IMR-90 (cell line): ENCODE measurements around the gene TMPRSS15. TPM values are rescaled to one million over a fixed set of nuclear protein-coding genes. Genes with fewer than 3 reads are reported as not detected.

Experiments used
- ATAC-seq: fragments of 200-7000 bp; cut with Tn5 transposase; 2 replicates; pipeline ENCODE4 v1.9.1; 2020; ENCODE audit warnings: low read depth, mild to moderate bottlenecking, moderate library complexity
- BruUV-seq: library from RNA; stranded (reverse); fragments of 400-500 nt; replicated peaks from 2 replicates; lab custom pipeline; 2021; lab: Mats Ljungman, UMichigan
- CTCF ChIA-PET: fragments of 300-600 bp; formaldehyde crosslinking; extraction: SDS; loops from one replicate; lab custom pipeline; 2021; ENCODE audit warnings: antibody characterized with exemption; lab: Yijun Ruan, JAX
- POLR2A ChIA-PET: fragments of 300-600 bp; sonication (Branson Sonifier 250); formaldehyde crosslinking; loops from one replicate; lab custom pipeline; 2022; ENCODE audit warnings: antibody characterized with exemption; ENCODE audit not compliant: unreplicated experiment; lab: Charles Lee
- DNase-seq: peaks from one replicate; pipeline ENCODE4 v3.0.0; 2013
- H2AFZ ChIP-seq: replicated peaks from 2 replicates; pipeline ENCODE3; 2013; ENCODE audit warnings: low read length, mild to moderate bottlenecking; ENCODE audit not compliant: poor library complexity
- H2AK5ac ChIP-seq: 2 replicates; pipeline ENCODE4 v1.6.1; 2013; ENCODE audit warnings: low read depth, low read length, inconsistent platforms
- H2AK9ac ChIP-seq: replicated peaks from 2 replicates; pipeline ENCODE3; 2013; ENCODE audit warnings: mild to moderate bottlenecking, low read depth, low read length, moderate library complexity; ENCODE audit not compliant: poor library complexity
- H2BK120ac ChIP-seq: 2 replicates; pipeline ENCODE4 v1.6.1; 2013; ENCODE audit warnings: low read depth, low read length, inconsistent platforms
- H2BK15ac ChIP-seq: 3 replicates; pipeline ENCODE4 v1.6.1; 2013; ENCODE audit warnings: low read depth, low read length, inconsistent platforms
- H2BK20ac ChIP-seq: 2 replicates; pipeline ENCODE4 v1.6.1; 2013; ENCODE audit warnings: low read depth, mild to moderate bottlenecking, inconsistent platforms, low read length, moderate library complexity
- H2BK5ac ChIP-seq: 2 replicates; pipeline ENCODE4 v1.6.1; 2013; ENCODE audit warnings: mild to moderate bottlenecking, low read depth, low read length, inconsistent platforms; ENCODE audit not compliant: poor library complexity, severe bottlenecking
- H3K14ac ChIP-seq: replicated peaks from 2 replicates; pipeline ENCODE4 v1.6.1; 2013; ENCODE audit warnings: low read depth, low read length, inconsistent platforms
- H3K18ac ChIP-seq: 2 replicates; pipeline ENCODE4 v1.6.1; 2013; ENCODE audit warnings: low read depth, low read length, control low read depth
- H3K23ac ChIP-seq: 2 replicates; pipeline ENCODE4 v1.6.1; 2013; ENCODE audit warnings: low read depth, low read length, inconsistent platforms
- H3K27ac ChIP-seq: 2 replicates; pipeline ENCODE4 v1.5.1; 2013; ENCODE audit warnings: mild to moderate bottlenecking, control low read depth, low read length; ENCODE audit not compliant: insufficient read depth
- H3K27me3 ChIP-seq: 2 replicates; pipeline ENCODE4 v1.6.1; 2013; ENCODE audit warnings: low read length; ENCODE audit not compliant: control insufficient read depth, insufficient read depth
- H3K36me3 ChIP-seq: 2 replicates; pipeline ENCODE4 v1.6.1; 2013; ENCODE audit warnings: low read length, mixed read lengths; ENCODE audit not compliant: control insufficient read depth, insufficient read depth
- H3K4ac ChIP-seq: 2 replicates; pipeline ENCODE4 v1.6.1; 2013; ENCODE audit warnings: low read depth, low read length, inconsistent platforms
- H3K4me1 ChIP-seq: 2 replicates; pipeline ENCODE4 v1.6.1; 2013; ENCODE audit warnings: low read length, mixed read lengths; ENCODE audit not compliant: control insufficient read depth, insufficient read depth
- H3K4me2 ChIP-seq: 2 replicates; pipeline ENCODE4 v1.6.1; 2013; ENCODE audit warnings: low read depth, mild to moderate bottlenecking, control low read depth, low read length, moderate library complexity
- H3K4me3 ChIP-seq: 2 replicates; pipeline ENCODE4 v1.5.1; 2013; ENCODE audit warnings: low read depth, mild to moderate bottlenecking, control low read depth, low read length, moderate library complexity; ENCODE audit not compliant: insufficient read depth
- H3K56ac ChIP-seq: 2 replicates; pipeline ENCODE4 v1.6.1; 2013; ENCODE audit warnings: low read length, inconsistent platforms; ENCODE audit not compliant: insufficient read depth; ENCODE audit errors: extremely low read depth
- H3K79me1 ChIP-seq, 2 experiments: 2 replicates each; pipeline ENCODE4 v1.6.1; 2013; ENCODE audit warnings: low read length in 2 of 2, inconsistent platforms in 1 of 2, low read depth in 1 of 2
- H3K9ac ChIP-seq: 2 replicates; pipeline ENCODE4 v1.6.1; 2013; ENCODE audit warnings: low read depth, low read length, control low read depth
- H3K9me1 ChIP-seq: 2 replicates; pipeline ENCODE4 v1.6.1; 2013; ENCODE audit warnings: low read length, inconsistent platforms; ENCODE audit not compliant: insufficient read depth
- H3K9me3 ChIP-seq: 2 replicates; pipeline ENCODE4 v1.6.1; 2013; ENCODE audit warnings: low read length; ENCODE audit not compliant: control insufficient read depth, insufficient read depth
- H4K20me1 ChIP-seq: 2 replicates; pipeline ENCODE4 v1.6.1; 2013; ENCODE audit warnings: low read length, inconsistent platforms; ENCODE audit not compliant: insufficient read depth
- H4K5ac ChIP-seq: 2 replicates; pipeline ENCODE4 v1.6.1; 2013; ENCODE audit warnings: mild to moderate bottlenecking, low read depth, low read length, control low read depth
- H4K8ac ChIP-seq, 2 experiments: 2 replicates each; pipeline ENCODE4 v1.6.1; 2013; ENCODE audit warnings: low read depth in 2 of 2, low read length in 2 of 2, control low read depth in 1 of 2, inconsistent platforms in 1 of 2
- H4K91ac ChIP-seq: 2 replicates; pipeline ENCODE4 v1.6.1; 2013; ENCODE audit warnings: low read depth, low read length, inconsistent platforms; ENCODE audit not compliant: insufficient read depth
- CTCF ChIP-seq: conservative IDR thresholded peaks from 2 replicates; pipeline ENCODE4 v1.5.1; 2012; ENCODE audit warnings: mild to moderate bottlenecking, low read depth, low read length, improper control_type of control experiment
- ELK1 ChIP-seq: fragments of 150-350 bp; IDR thresholded peaks from 2 replicates; pipeline ENCODE4 v1.6.1; 2016; ENCODE audit warnings: low read depth, mild to moderate bottlenecking, low read length, moderate library complexity, borderline replicate concordance
- RAD21 ChIP-seq: IDR thresholded peaks from 2 replicates; pipeline ENCODE4 v1.6.1; 2012; ENCODE audit warnings: low read length, improper control_type of control experiment
- RFX5 ChIP-seq: IDR thresholded peaks from 2 replicates; pipeline ENCODE4 v1.8.0; 2012; ENCODE audit warnings: low read depth, mild to moderate bottlenecking, low read length, moderate library complexity
- SMC3 ChIP-seq: fragments of 150-350 bp; IDR thresholded peaks from 2 replicates; pipeline ENCODE4 v1.6.1; 2016; ENCODE audit warnings: low read depth, mild to moderate bottlenecking, antibody characterized with exemption, low read length, moderate library complexity
- USF2 ChIP-seq: fragments of 150-350 bp; IDR thresholded peaks from 2 replicates; pipeline ENCODE4 v1.6.1; 2017; ENCODE audit warnings: mild to moderate bottlenecking, antibody characterized with exemption, low read length, low read depth
- WGBS, 2 experiments: methylation state at CpG; one replicate each; pipeline versions ENCODE4 v1.1.5 to v1.1.7; 2013; ENCODE audit warnings: missing lambda C conversion rate in 2 of 2; ENCODE audit not compliant: insufficient read length in 1 of 2; ENCODE audit errors: extremely low coverage in 2 of 2; 5-methylcytosine and 5-hydroxymethylcytosine counted together
- dilution Hi-C: fragments of 300-500 bp; cut with HindIII; formaldehyde crosslinking; loops from one replicate; pipeline ENCODE4 v1.14.3; 2018; ENCODE audit warnings: low sequenced_read_pairs; ENCODE audit not compliant: unreplicated experiment
- in situ Hi-C: fragments of 300-500 bp; cut with MboI; formaldehyde crosslinking; loops from 3 replicates; pipeline ENCODE4 v1.14.3; 2019; ENCODE audit warnings: low sequenced_read_pairs, inconsistent platforms, mixed read lengths
- intact Hi-C: fragments of 100-400 bp; cut with micrococcal nuclease; formaldehyde crosslinking; loops from 2 replicates; pipeline ENCODE4 v1.10.0; 2022
- polyA plus RNA-seq, 3 experiments: library from polyadenylated mRNA; depleted of rRNA; stranded (reverse); fragments of >200 nt; gene quantifications; 2 replicates each; pipeline ENCODE4 v1.2.3, GENCODE V29; 2012; ENCODE audit warnings: low replicate concordance in 1 of 3
- total RNA-seq: library from RNA; depleted of rRNA; stranded (reverse); fragments of >200 nt; gene quantifications from 2 replicates; pipeline ENCODE4 v1.2.3, GENCODE V29; 2012

TMPRSS15 gene
- total and polyA plus RNA-seq, 2 of the 4 experiments (the other 2 are of a cell fraction) = not detected

GRCh38 chr21:18252256-18252655 is 151.3 kb downstream of the TMPRSS15 start:
- no peak overlapping the region for H3K4me3 ChIP-seq
- no peak overlapping the region for H3K23ac ChIP-seq
- intact Hi-C loops (no loop called here), in situ Hi-C loops (no loop called here), dilution Hi-C loops (no loop called here)
- CTCF ChIA-PET = no interaction called here
- H3K4me2 ChIP-seq = no peak overlapping the region
- H3K4me1 ChIP-seq = no peaks in the 10 kb centered on the region
- TF ChIP-seq ELK1 (no peak), CTCF (no peak), USF2 (no peak), RAD21 (no peak), SMC3 (no peak), RFX5 (no peak)
- no peak overlapping the region for H2BK15ac ChIP-seq
- H3K4ac ChIP-seq = no peak overlapping the region
- no peaks in the 10 kb centered on the region for H3K79me1 ChIP-seq
- POLR2A ChIA-PET = no interaction called here
- H3K9me3 ChIP-seq = peaks cover 2% of the 10 kb centered on the region; the same call in 1 of the 2 replicates
- H4K20me1 ChIP-seq = no peaks in the 10 kb centered on the region
- no peaks in the 10 kb centered on the region for H3K36me3 ChIP-seq
- WGBS, 2 experiments = no CpG with 5 or more reads among the region's 4 CpGs
- no peak for DNase-seq
- H3K9me1 ChIP-seq = no peaks in the 10 kb centered on the region
- no peak for ATAC-seq
- H3K56ac ChIP-seq = no peak overlapping the region
- no peak overlapping the region for H3K9ac ChIP-seq
- no peak overlapping the region for H3K14ac ChIP-seq
- H2AK9ac ChIP-seq = no peak overlapping the region
- H4K5ac ChIP-seq = no peak overlapping the region
- no TSS peak for BruUV-seq
- no peak overlapping the region for H2BK5ac ChIP-seq
- no peak overlapping the region for H2BK120ac ChIP-seq
- H4K8ac ChIP-seq = no peak overlapping the region
- H3K27me3 ChIP-seq = no peaks in the 10 kb centered on the region
- no peak overlapping the region for H2AK5ac ChIP-seq
- no peak overlapping the region for H3K27ac ChIP-seq
- H3K18ac ChIP-seq = no peak overlapping the region
- no peak overlapping the region for H2BK20ac ChIP-seq
- no peak overlapping the region for H4K91ac ChIP-seq
- no peak overlapping the region for H2AFZ ChIP-seq
